A549 (cell line): ENCODE results near the gene MYH9. TPM values are rescaled to one million over a fixed set of nuclear protein-coding genes. Genes with fewer than 3 reads are reported as not detected.
"Not testable (repeated sequence)": the region's sequence is repeated elsewhere in the genome, so short reads cannot be mapped to it uniquely, and the experiment has no call there.

Experiments used
- ATAC-seq, 2 experiments: fragments of 200-7000 bp in 1 of 2; fragments of >200 bp in 1 of 2; cut with Nextera tagmentation in 1 of 2; cut with Tn5 transposase in 1 of 2; 3 replicates each; pipeline versions ENCODE4 v1.8.0 to v1.9.1; 2018 to 2020; ENCODE audit warnings: mild to moderate bottlenecking in 1 of 2, moderate library complexity in 1 of 2
- CTCF ChIA-PET: fragments of 300-600 bp; sonication (Branson Sonifier 250); formaldehyde crosslinking; extraction: SDS; loops from one replicate; lab custom pipeline; 2021; ENCODE audit warnings: antibody characterized with exemption, inconsistent platforms; lab: Yijun Ruan, JAX
- POLR2A ChIA-PET: fragments of 350-600 bp; formaldehyde crosslinking; extraction: SDS; loops from one replicate; lab custom pipeline; 2021; ENCODE audit warnings: antibody characterized with exemption, inconsistent platforms; lab: Yijun Ruan, JAX
- DNase-seq, 2 experiments: peaks; one replicate each; pipeline versions ENCODE4 v3.0.0 to v3.0.0-alpha.2; 2011 to 2016; ENCODE audit warnings: low read depth in 1 of 2, low spot score in 1 of 2
- FAIRE-seq: peaks from 2 replicates; lab custom pipeline; 2011; peaks lifted over from hg19 to GRCh38; lab: Jason Lieb, UNC
- H3K27ac ChIP-seq, 2 experiments: fragments of >200 bp; sonication (Bioruptor Twin); formaldehyde crosslinking; 3 replicates each; pipeline ENCODE4 v1.5.1; 2016 to 2017
- H3K4me1 ChIP-seq: fragments of >200 bp; sonication (Bioruptor Twin); formaldehyde crosslinking; 3 replicates; pipeline ENCODE4 v1.6.1; 2016
- H3K4me2 ChIP-seq: fragments of >200 bp; sonication (Bioruptor Twin); formaldehyde crosslinking; 3 replicates; pipeline ENCODE4 v1.6.1; 2016
- H3K4me3 ChIP-seq: fragments of >200 bp; sonication (Bioruptor Twin); formaldehyde crosslinking; 3 replicates; pipeline ENCODE4 v1.5.1; 2016
- H3K9me3 ChIP-seq: fragments of >200 bp; sonication (Bioruptor Twin); formaldehyde crosslinking; 3 replicates; pipeline ENCODE4 v1.6.1; 2016
- ATOH8 ChIP-seq: fragments of 250-450 bp; sonication (Bioruptor Pico); IDR thresholded peaks from 2 replicates; pipeline ENCODE4 v1.5.0; 2020; ENCODE audit warnings: low read depth, mild to moderate bottlenecking, moderate library complexity
- CHD2 ChIP-seq: fragments of 150-350 bp; IDR thresholded peaks from 2 replicates; pipeline ENCODE4 v1.6.1; 2014; ENCODE audit warnings: low read length; ENCODE audit not compliant: partially characterized antibody
- EHF ChIP-seq: fragments of 250-450 bp; sonication (Bioruptor Pico); IDR thresholded peaks from 2 replicates; pipeline ENCODE4 v1.5.0; 2020; ENCODE audit warnings: mild to moderate bottlenecking
- EHMT2 ChIP-seq: fragments of 200-600 bp; sonication (generic); IDR thresholded peaks from 2 replicates; pipeline ENCODE4 v1.6.1; 2016; ENCODE audit warnings: antibody characterized with exemption, low read depth, mild to moderate bottlenecking, moderate library complexity
- ESRRA ChIP-seq: fragments of 150-350 bp; IDR thresholded peaks from 2 replicates; pipeline ENCODE4 v1.6.1; 2014; ENCODE audit warnings: mild to moderate bottlenecking, low read length, borderline replicate concordance
- KDM1A ChIP-seq: fragments of 200-600 bp; sonication (generic); IDR thresholded peaks from 2 replicates; pipeline ENCODE4 v1.6.1; 2016; ENCODE audit warnings: low read depth, mild to moderate bottlenecking
- KDM5A ChIP-seq: fragments of 200-600 bp; sonication (generic); IDR thresholded peaks from 2 replicates; pipeline ENCODE4 v1.6.1; 2016; ENCODE audit warnings: antibody characterized with exemption, mild to moderate bottlenecking
- MAZ ChIP-seq: fragments of 150-350 bp; IDR thresholded peaks from 2 replicates; pipeline ENCODE4 v1.6.1; 2014; ENCODE audit warnings: antibody characterized with exemption, low read depth, low read length, borderline replicate concordance
- MYC ChIP-seq: IDR thresholded peaks from 2 replicates; pipeline ENCODE4 v1.6.1; 2012; ENCODE audit warnings: mild to moderate bottlenecking, inconsistent platforms, low read length, improper control_type of control experiment, borderline replicate concordance
- NPAS2 ChIP-seq: fragments of 250-450 bp; sonication (Bioruptor Pico); IDR thresholded peaks from 2 replicates; pipeline ENCODE4 v1.8.0; 2022; ENCODE audit warnings: mild to moderate bottlenecking, moderate library complexity, borderline replicate concordance
- ZC3H11A ChIP-seq: fragments of 450-650 bp; IDR thresholded peaks from 2 replicates; pipeline ENCODE4 v1.6.1; 2014; ENCODE audit warnings: antibody characterized with exemption, mild to moderate bottlenecking
- WGBS: methylation state at CpG from one replicate; pipeline ENCODE4 v1.1.6; 2017; ENCODE audit errors: missing lambda C conversion rate; 5-methylcytosine and 5-hydroxymethylcytosine counted together
- polyA plus RNA-seq, 4 experiments: library from polyadenylated mRNA; depleted of rRNA in 3 of 4; stranded (reverse); fragments of >200 nt; fragmentation: RNase III in 1 of 4; extraction: RNeasy Plus Mini Kit Qiagen cat#74134 plus additional on column Dnase treatment in 1 of 4; gene quantifications; 2 replicates in 3 of 4; 3 replicates in 1 of 4; pipeline ENCODE4 v1.2.3, GENCODE V29; 2011 to 2017
- TF ChIP-seq, protein P1 (sequence below): fragments of >200 bp; sonication (Bioruptor Twin); formaldehyde crosslinking; IDR thresholded peaks from 3 replicates; pipeline ENCODE4 v1.6.1; 2016

Gene MYH9
- polyA plus RNA-seq, 2 of the 4 experiments (the other 2 are of a cell fraction), result 92.1 to 158 TPM

DNA sequence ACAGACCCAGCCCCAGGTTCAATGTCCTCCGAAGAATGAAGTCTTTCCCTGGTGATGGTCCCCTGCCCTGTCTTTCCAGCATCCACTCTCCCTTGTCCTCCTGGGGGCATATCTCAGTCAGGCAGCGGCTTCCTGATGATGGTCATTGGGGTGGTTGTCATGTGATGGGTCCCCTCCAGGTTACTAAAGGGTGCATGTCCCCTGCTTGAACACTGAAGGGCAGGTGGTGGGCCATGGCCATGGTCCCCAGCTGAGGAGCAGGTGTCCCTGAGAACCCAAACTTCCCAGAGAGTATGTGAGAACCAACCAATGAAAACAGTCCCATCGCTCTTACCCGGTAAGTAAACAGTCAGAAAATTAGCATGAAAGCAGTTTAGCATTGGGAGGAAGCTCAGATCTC lies 120.7 kb downstream of the MYH9 start:
- no peak for FAIRE-seq
- POLR2A ChIA-PET, result no interaction called here

GRCh38 chr22:36263886-36264664 lies 123.7 kb downstream of the MYH9 start:
- DNase-seq, POLR2A ChIA-PET, H3K27ac ChIP-seq, H3K4me1 ChIP-seq, H3K4me2 ChIP-seq, H3K9me3 ChIP-seq, FAIRE-seq, ATAC-seq, H3K4me3 ChIP-seq: not testable (repeated sequence)
- 78% methylated on average over 7 of the region's 7 CpGs for WGBS
- CTCF ChIA-PET, result interaction anchor here (1.7 to 3.4 kb wide), 2 partner anchors 13 to 25 kb away, joined by 5 to 16 read pairs; partner anchors contain the start of gene APOL2

More for the DNA sequence above, 120.7 kb downstream of the MYH9 start:
- no peak overlapping the region for H3K27ac ChIP-seq
- ATAC-seq (no peak), DNase-seq (no peak)
- no peak overlapping the region for H3K4me3 ChIP-seq
- CTCF ChIA-PET, result interaction anchor here (1.1 to 2.2 kb wide), 2 partner anchors 10 to 14 kb away, joined by 3 to 6 read pairs; partner anchors contain the start of gene APOL1
- no peaks in the 10 kb centered on the region for H3K4me1 ChIP-seq
- no peak overlapping the region for H3K4me2 ChIP-seq
- TF ChIP-seq KDM1A, result no peak
- no peak for TF ChIP-seq EHF (CRISPR knock-in tag)
- TF ChIP-seq MAZ, result no peak
- no peak for TF ChIP-seq ZC3H11A
- TF ChIP-seq ATOH8 (CRISPR knock-in tag), result no peak
- no peak for TF ChIP-seq KDM5A
- TF ChIP-seq MYC, result no peak
- TF ChIP-seq EHMT2, result no peak
- no peak for TF ChIP-seq NPAS2
- no peak for TF ChIP-seq ESRRA
- TF ChIP-seq, protein P1, sequence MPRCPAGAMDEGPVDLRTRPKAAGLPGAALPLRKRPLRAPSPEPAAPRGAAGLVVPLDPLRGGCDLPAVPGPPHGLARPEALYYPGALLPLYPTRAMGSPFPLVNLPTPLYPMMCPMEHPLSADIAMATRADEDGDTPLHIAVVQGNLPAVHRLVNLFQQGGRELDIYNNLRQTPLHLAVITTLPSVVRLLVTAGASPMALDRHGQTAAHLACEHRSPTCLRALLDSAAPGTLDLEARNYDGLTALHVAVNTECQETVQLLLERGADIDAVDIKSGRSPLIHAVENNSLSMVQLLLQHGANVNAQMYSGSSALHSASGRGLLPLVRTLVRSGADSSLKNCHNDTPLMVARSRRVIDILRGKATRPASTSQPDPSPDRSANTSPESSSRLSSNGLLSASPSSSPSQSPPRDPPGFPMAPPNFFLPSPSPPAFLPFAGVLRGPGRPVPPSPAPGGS, result no peak
- no peak for TF ChIP-seq CHD2
- 90% methylated on average over 4 of the region's 4 CpGs for WGBS
- no peaks in the 10 kb centered on the region for H3K9me3 ChIP-seq

DNA sequence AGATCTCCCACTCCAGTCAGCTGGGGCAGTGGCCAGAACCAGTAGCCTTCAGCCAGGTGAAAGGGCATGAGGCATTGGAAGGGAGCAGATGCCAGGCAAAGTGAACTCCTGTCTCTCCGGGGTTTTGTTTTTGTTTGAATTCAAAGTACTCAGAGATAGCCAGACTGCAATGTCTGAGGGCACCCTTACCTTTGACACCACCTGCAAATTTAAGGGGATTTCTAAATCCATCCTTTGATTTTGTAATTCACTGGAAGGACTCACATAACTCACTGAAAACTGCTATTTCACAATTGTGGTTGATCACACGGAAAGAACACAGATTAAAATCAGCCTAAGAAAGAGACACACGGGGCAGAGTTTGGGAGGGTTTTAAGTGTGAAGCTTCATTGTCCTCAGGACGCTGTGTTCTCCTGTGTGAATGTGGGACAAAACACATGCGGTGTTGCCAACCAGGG lies 124.5 kb downstream of the MYH9 start:
- DNase-seq, ATAC-seq, H3K4me2 ChIP-seq, POLR2A ChIA-PET, H3K4me3 ChIP-seq, H3K27ac ChIP-seq, H3K9me3 ChIP-seq, H3K4me1 ChIP-seq, FAIRE-seq: not testable (repeated sequence)
- 60% methylated on average over 5 of the region's 5 CpGs for WGBS
- CTCF ChIA-PET, result interaction anchor here (3.4 kb wide), 1 partner anchor 14 kb away, joined by 16 read pairs; no protein-coding TSS in a partner anchor

GRCh38 chr22:36262307-36262706 lies 125.5 kb downstream of the MYH9 start:
- H3K9me3 ChIP-seq, ATAC-seq, DNase-seq, H3K4me2 ChIP-seq, H3K27ac ChIP-seq, FAIRE-seq, H3K4me1 ChIP-seq, H3K4me3 ChIP-seq, POLR2A ChIA-PET: not testable (repeated sequence)
- WGBS, result 82% methylated on average over 3 of the region's 3 CpGs
- CTCF ChIA-PET, result interaction anchor here (1.9 kb wide), 1 partner anchor 23 kb away, joined by 5 read pairs; the partner anchor contains the start of gene APOL2

GRCh38 chr22:36261675-36262074 lies 126.1 kb downstream of the MYH9 start:
- POLR2A ChIA-PET, FAIRE-seq: not testable (repeated sequence)
- 49% methylated on average over 2 of the region's 6 CpGs for WGBS

More at GRCh38 chr22:36261675-36262074, 126.1 kb downstream of the MYH9 start:
- not testable (repeated sequence) for H3K4me1 ChIP-seq, DNase-seq, H3K4me3 ChIP-seq, H3K27ac ChIP-seq, H3K9me3 ChIP-seq, ATAC-seq, H3K4me2 ChIP-seq
- CTCF ChIA-PET, result interaction anchor here (0.7 to 1.9 kb wide), 4 partner anchors 22 to 67 kb away, joined by 3 to 5 read pairs (median 3); partner anchors contain the start of gene APOL2
